DMS79 (cell line): ENCODE results near the gene COPZ2.
"Not testable (repeated sequence)": the region's sequence is repeated elsewhere in the genome, so short reads cannot be mapped to it uniquely, and the experiment has no call there.

ENCODE experiments used
- DNase-seq: peaks from one replicate; lab custom pipeline; 2025; lab: John Stamatoyannopoulos, UW

Gene COPZ2

GRCh38 chr17:48037036-48037837 lies at the start of gene COPZ2:
COPZ2 (minus strand) TSS chr17:48037797; CDS start chr17:48037777, 20 bp downstream.
- DNase-seq, result no peak

- DNase-seq, result no peak
These were observed 47.3 kb upstream of the COPZ2 start for GRCh38 chr17:48084932-48085331.

GRCh38 chr17:48081858-48082257 lies 44.3 kb upstream of the COPZ2 start:
- DNase-seq, result no peak

GRCh38 chr17:48077152-48077551 lies 39.6 kb upstream of the COPZ2 start:
- not testable (repeated sequence) for DNase-seq

GRCh38 chr17:48074322-48075081 lies 36.9 kb upstream of the COPZ2 start:
- DNase-seq, result peak; percentile 18

- not testable (repeated sequence) for DNase-seq
These were observed 36.0 kb upstream of the COPZ2 start for GRCh38 chr17:48073566-48074094.

- not testable (repeated sequence) for DNase-seq
These were observed 35.2 kb upstream of the COPZ2 start for GRCh38 chr17:48072811-48073210.

GRCh38 chr17:48071654-48072053 lies 34.1 kb upstream of the COPZ2 start:
- DNase-seq, result no peak

- DNase-seq, result no peak
These were observed 32.6 kb upstream of the COPZ2 start for GRCh38 chr17:48070195-48070594.

GRCh38 chr17:48068491-48068961 lies 30.9 kb upstream of the COPZ2 start:
- DNase-seq, result no peak

GRCh38 chr17:48067808-48068207 lies 30.2 kb upstream of the COPZ2 start:
- DNase-seq, result not testable (repeated sequence)

- no peak for DNase-seq
These were observed 29.6 kb upstream of the COPZ2 start for GRCh38 chr17:48067245-48067644.

GRCh38 chr17:48066656-48067055 lies 29.1 kb upstream of the COPZ2 start:
- no peak for DNase-seq

GRCh38 chr17:48066192-48066591 lies 28.6 kb upstream of the COPZ2 start:
- no peak for DNase-seq

GRCh38 chr17:48064638-48065037 lies 27.0 kb upstream of the COPZ2 start:
- no peak for DNase-seq

GRCh38 chr17:48062273-48062672 lies 24.7 kb upstream of the COPZ2 start:
- DNase-seq, result no peak

GRCh38 chr17:48060249-48060648 lies 22.7 kb upstream of the COPZ2 start:
- DNase-seq, result no peak

- no peak for DNase-seq
These were observed 21.6 kb upstream of the COPZ2 start for GRCh38 chr17:48059125-48059668.

GRCh38 chr17:48058393-48059124 lies 21.0 kb upstream of the COPZ2 start:
- DNase-seq, result no peak

- DNase-seq, result no peak
These were observed 20.0 kb upstream of the COPZ2 start for GRCh38 chr17:48057626-48058025.

- no peak for DNase-seq
These were observed 19.3 kb upstream of the COPZ2 start for GRCh38 chr17:48056879-48057278.

- DNase-seq, result no peak
These were observed 18.7 kb upstream of the COPZ2 start for GRCh38 chr17:48056246-48056745.
